Activated naive CD4-positive, alpha-beta T cell treated with Interleukin-2 at 50 U/mL for 16 hours (primary cell): ENCODE results near the gene ICAM3.

ENCODE experiments used
- DNase-seq: peaks from one replicate; pipeline ENCODE4 v3.0.0-alpha.2; 2020

ICAM3 gene

GRCh38 chr19:10317857-10318462, 21.5 kb downstream of the ICAM3 start:
- no peak for DNase-seq

- DNase-seq = no peak
Measured at GRCh38 chr19:10317045-10317856, 22.2 kb downstream of the ICAM3 start.

- DNase-seq = no peak
Measured at GRCh38 chr19:10316229-10317044, 23.0 kb downstream of the ICAM3 start.

- DNase-seq = peak; percentile 93
Measured at GRCh38 chr19:10315335-10316214, 23.8 kb downstream of the ICAM3 start, which contains the start of gene FDX2. FDX2 (minus strand) TSS chr19:10316015; CDS start chr19:10315996, 19 bp downstream.

GRCh38 chr19:10309423-10309822, 30.0 kb downstream of the ICAM3 start, which contains the start of gene ZGLP1:
ZGLP1 (minus strand) TSS chr19:10309815.
- no peak for DNase-seq

- DNase-seq = no peak
Measured at GRCh38 chr19:10306327-10306726, 33.1 kb downstream of the ICAM3 start.

- no peak for DNase-seq
Measured at GRCh38 chr19:10305139-10305806, 34.2 kb downstream of the ICAM3 start.

GRCh38 chr19:10299545-10300458, 39.6 kb downstream of the ICAM3 start:
- no peak for DNase-seq

GRCh38 chr19:10295847-10296591, 43.4 kb downstream of the ICAM3 start:
- no peak for DNase-seq

GRCh38 chr19:10295305-10295846, 44.0 kb downstream of the ICAM3 start:
- DNase-seq = peak; percentile 71

GRCh38 chr19:10294368-10294697, 45.1 kb downstream of the ICAM3 start:
- DNase-seq = no peak

GRCh38 chr19:10293637-10294367, 45.6 kb downstream of the ICAM3 start:
- no peak for DNase-seq

- DNase-seq = no peak
Measured at GRCh38 chr19:10292789-10293636, 46.4 kb downstream of the ICAM3 start.

- DNase-seq = peak; percentile 64
Measured at GRCh38 chr19:10292206-10292788, 47.1 kb downstream of the ICAM3 start.

- peak; percentile 13 for DNase-seq
Measured at GRCh38 chr19:10291554-10292205, 47.7 kb downstream of the ICAM3 start.

- DNase-seq = peak; percentile 62
Measured at GRCh38 chr19:10290876-10291553, 48.4 kb downstream of the ICAM3 start.
